Ovary (tissue), 9 donors: ENCODE data around the gene PROSER3. TPM values are rescaled to one million over a fixed set of nuclear protein-coding genes. Genes with fewer than 3 reads are reported as not detected.
A peak's percentile ranks its signal among the peaks of the same experiment; 100 is the strongest.

Experiments used
- DNase-seq, 5 donors: peaks; one replicate each; pipeline ENCODE4 v3.0.0-alpha.2; 2019 to 2020
- H3K27ac ChIP-seq, 2 donors: fragments of 200-600 bp; one replicate each; pipeline versions ENCODE4 v1.5.1 to v1.8.0; 2019 to 2022
- H3K27me3 ChIP-seq: fragments of 200-600 bp; one replicate; pipeline ENCODE4 v1.8.0; 2022
- H3K36me3 ChIP-seq: fragments of 200-600 bp; sonication (generic); one replicate; pipeline ENCODE4 v1.5.1; 2019
- H3K4me1 ChIP-seq: one replicate; pipeline ENCODE4 v1.8.1; 2013; ENCODE audit warnings: mild to moderate bottlenecking, moderate library complexity; ENCODE audit not compliant: insufficient read depth
- H3K4me3 ChIP-seq: fragments of 200-600 bp; sonication (generic); one replicate; pipeline ENCODE4 v1.5.1; 2017
- H3K9me3 ChIP-seq, 2 donors: fragments of 200-600 bp in 1 of 2; sonication (generic) in 1 of 2; one replicate each; pipeline versions ENCODE4 v1.5.1 to v1.8.1; 2013 to 2019; ENCODE audit warnings: mild to moderate bottlenecking in 1 of 2, moderate library complexity in 1 of 2
- EP300 ChIP-seq: sonication (generic); formaldehyde crosslinking; IDR thresholded peaks from one replicate; pipeline ENCODE4 v1.6.1; 2017; ENCODE audit warnings: antibody characterized with exemption
- POLR2A ChIP-seq: fragments of 450-650 bp; IDR thresholded peaks from one replicate; pipeline ENCODE4 v1.6.1; 2017; ENCODE audit warnings: antibody characterized with exemption, mild to moderate bottlenecking, moderate library complexity
- WGBS, 3 donors: extraction: QIAGEN DNeasy Blood & Tissue Kit in 1 of 3; methylation state at CpG; one replicate each; pipeline versions ENCODE4 v1.1.5 to v1.1.7; 2013 to 2017; 5-methylcytosine and 5-hydroxymethylcytosine counted together
- intact Hi-C, 4 donors: fragments of 100-400 bp; cut with DNase I; formaldehyde crosslinking; loops; one replicate each; pipeline versions ENCODE4 v1.11.0 to v1.15.1; 2022 to 2023
- polyA plus RNA-seq, 2 donors: library from polyadenylated mRNA; stranded (reverse); fragments of 200-250 nt in 1 of 2; fragments of 350-450 nt in 1 of 2; fragmentation: Illumina TruSeq in 1 of 2; extraction: RNeasy Lipid Tissue Mini Kit (QIAGEN cat#74804) in 1 of 2; gene quantifications; one replicate each; pipeline ENCODE4 v1.2.3, GENCODE V29; 2013 to 2014
- total RNA-seq, 7 donors: library from RNA; depleted of rRNA in 2 of 7; stranded (reverse); fragments of >200 nt in 2 of 7; fragmentation: NEBNext Ultra II Directional in 3 of 7; extraction: Animal tissue kit (Norgen Biotek cat#: 25700) in 3 of 7; gene quantifications; one replicate each; pipeline versions ENCODE4 v1.1.0 to v1.2.4, GENCODE V29; 2016 to 2023
- TF ChIP-seq, protein P1 (sequence below), 3 donors: fragments of 450-650 bp in 2 of 3; fragments of 200-600 bp in 1 of 3; IDR thresholded peaks; one replicate each; pipeline versions ENCODE4 v1.5.1 to v1.8.0; 2016 to 2022; ENCODE audit warnings: antibody characterized with exemption in 3 of 3, mild to moderate bottlenecking in 1 of 3
- donor health status: DM: no; HTN: no; CAD: no; lungs with moderate emphysema.
- donor health status: DM: no; HTN: no; CAD: no.
- donor health status: Bipolar disorder and iron deficiency.
- donor health status: DM: yes; HTN: yes; CAD: no.
- donor health status: DM: no; HTN: no; CAD: no.
- donor health status: DM: yes; HTN: yes; CAD: no.

The PROSER3 gene
- total and polyA plus RNA-seq, 9 donors = 3.3 to 59.0 (median 24.4) TPM

DNA sequence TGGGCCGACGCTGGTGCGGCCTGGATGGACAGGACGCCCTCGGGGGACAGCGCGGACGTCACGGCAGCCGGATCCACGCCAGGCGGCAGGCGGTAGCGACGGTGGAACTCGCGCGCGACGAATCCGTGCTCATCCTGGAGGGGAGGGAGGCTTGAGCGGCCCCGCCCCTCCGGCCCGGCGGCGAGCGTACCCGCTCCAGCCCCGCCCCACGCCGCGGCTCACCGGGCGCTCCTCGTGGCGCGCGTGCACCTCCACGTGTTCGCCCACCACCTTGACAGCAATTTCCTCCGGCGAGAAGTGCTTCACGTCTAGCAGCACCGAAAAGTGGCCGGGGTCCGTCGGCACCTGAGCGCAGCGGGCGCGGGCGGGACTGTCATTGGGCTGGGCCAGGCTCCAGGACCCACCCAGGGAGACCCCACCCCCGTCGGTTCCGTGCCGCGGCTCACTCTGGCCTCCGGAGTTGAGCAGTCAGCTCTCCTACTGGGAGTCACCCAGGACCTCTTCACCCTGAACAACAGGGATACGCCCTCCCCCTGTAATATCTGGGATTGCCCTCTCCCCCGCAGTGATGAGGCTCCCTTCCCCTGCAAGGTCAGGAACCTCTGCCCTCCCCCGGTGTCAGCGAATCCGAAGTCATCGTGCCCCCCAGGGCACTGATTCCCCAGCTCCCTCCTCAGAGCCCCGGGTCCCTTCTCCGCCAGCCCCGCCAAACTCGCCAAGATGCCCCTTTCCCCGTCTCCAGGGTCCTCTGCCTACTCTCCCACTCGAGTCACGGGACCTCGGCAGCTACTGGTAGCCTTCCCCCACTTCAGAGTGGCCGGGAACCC, 2.2 kb upstream of the PROSER3 start:
- Histone ChIP-seq H3K27me3 (no peaks in the 10 kb centered on the region), H3K4me1 (peaks cover 12% of the 10 kb centered on the region), H3K4me3 (peak overlapping the region; percentile 37), H3K9me3 (no peaks in the 10 kb centered on the region), H3K36me3 (no peaks in the 10 kb centered on the region), H3K27ac (peak overlapping the region; percentile 90 to 97)
- 3 to 8% (median 5%) methylated on average over 43 to 74 of the region's 74 CpGs for WGBS, 3 donors
- peak; percentile 49 for TF ChIP-seq POLR2A
- TF ChIP-seq EP300 = peak; percentile 69
- TF ChIP-seq, protein P1, sequence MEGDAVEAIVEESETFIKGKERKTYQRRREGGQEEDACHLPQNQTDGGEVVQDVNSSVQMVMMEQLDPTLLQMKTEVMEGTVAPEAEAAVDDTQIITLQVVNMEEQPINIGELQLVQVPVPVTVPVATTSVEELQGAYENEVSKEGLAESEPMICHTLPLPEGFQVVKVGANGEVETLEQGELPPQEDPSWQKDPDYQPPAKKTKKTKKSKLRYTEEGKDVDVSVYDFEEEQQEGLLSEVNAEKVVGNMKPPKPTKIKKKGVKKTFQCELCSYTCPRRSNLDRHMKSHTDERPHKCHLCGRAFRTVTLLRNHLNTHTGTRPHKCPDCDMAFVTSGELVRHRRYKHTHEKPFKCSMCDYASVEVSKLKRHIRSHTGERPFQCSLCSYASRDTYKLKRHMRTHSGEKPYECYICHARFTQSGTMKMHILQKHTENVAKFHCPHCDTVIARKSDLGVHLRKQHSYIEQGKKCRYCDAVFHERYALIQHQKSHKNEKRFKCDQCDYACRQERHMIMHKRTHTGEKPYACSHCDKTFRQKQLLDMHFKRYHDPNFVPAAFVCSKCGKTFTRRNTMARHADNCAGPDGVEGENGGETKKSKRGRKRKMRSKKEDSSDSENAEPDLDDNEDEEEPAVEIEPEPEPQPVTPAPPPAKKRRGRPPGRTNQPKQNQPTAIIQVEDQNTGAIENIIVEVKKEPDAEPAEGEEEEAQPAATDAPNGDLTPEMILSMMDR (IDR thresholded peaks at IDR 0.05) = no peak
- DNase-seq = peak; percentile 95 to 96 (median 95)
- intact Hi-C loops = loop anchor here in 1 of 4 donors (2.0 kb wide), 1 partner anchor 39 kb away; no protein-coding TSS in a partner anchor

DNA sequence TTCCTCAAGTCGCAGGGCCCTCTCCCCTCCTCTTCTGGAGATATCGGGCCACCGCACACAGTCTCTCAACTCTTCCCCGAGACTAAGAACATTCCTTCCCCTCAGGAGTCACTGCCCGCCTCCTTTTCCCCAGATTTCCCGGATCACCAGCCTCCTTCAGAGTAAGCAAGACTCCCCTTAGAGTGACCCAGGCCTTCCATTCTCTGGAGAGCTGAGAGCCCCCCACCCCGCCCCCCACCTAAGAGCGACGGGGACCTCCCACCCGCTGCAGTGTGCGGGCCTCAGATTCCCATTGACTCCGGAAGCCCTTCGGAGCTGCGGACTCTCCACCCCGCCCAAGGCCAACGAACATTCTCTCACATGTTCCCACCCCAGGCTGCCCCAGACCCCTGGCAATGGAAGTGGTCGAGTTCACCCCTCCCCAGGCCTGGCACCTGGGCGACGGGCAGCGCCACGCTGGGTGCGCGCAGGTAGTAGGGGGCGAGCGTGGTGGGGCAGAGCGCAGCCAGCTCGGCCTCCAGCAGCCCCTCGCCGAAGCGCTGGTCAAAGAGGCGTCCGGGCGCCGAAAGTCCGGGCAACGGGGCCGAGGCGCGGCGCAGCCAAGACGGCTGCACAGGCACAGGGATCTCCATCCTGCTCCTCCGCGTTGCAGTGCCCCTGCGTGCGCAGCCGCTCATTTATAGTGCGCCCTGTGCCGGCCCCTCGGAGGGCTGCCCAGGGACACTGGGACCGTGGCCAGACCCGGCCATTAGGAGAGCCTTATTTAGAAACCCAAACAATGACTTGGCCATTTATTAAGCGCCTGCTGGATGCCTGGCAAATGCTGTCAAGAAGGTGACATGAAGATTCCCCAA, 1.4 kb upstream of the PROSER3 start, which contains the start of gene HSPB6:
HSPB6 (minus strand) TSS at position 653 of the 854 bp plus-strand sequence; CDS start at position 632, 21 bp downstream.
- Histone ChIP-seq H3K27me3 (no peaks in the 10 kb centered on the region), H3K27ac (peak within 1 kb of the TSS; percentile 93 to 97), H3K36me3 (no peaks in the 10 kb centered on the region), H3K4me3 (peak within 1 kb of the TSS; percentile 37), H3K4me1 (peaks cover 12% of the 10 kb centered on the region), H3K9me3 (no peaks in the 10 kb centered on the region)
- intact Hi-C loops = loop anchor here in 1 of 4 donors (2.0 kb wide), 1 partner anchor 40 kb away; no protein-coding TSS in a partner anchor
- WGBS, 3 donors = 1 to 3% (median 2%) methylated on average over 37 to 52 of the region's 52 CpGs
- DNase-seq = peak; percentile 88 to 92 (median 89)
- TF ChIP-seq, protein P1 (IDR thresholded peaks at IDR 0.05) = peak in 1 of 3 donors; percentile 5
- no peak for TF ChIP-seq EP300
- TF ChIP-seq POLR2A = peak; percentile 89

DNA sequence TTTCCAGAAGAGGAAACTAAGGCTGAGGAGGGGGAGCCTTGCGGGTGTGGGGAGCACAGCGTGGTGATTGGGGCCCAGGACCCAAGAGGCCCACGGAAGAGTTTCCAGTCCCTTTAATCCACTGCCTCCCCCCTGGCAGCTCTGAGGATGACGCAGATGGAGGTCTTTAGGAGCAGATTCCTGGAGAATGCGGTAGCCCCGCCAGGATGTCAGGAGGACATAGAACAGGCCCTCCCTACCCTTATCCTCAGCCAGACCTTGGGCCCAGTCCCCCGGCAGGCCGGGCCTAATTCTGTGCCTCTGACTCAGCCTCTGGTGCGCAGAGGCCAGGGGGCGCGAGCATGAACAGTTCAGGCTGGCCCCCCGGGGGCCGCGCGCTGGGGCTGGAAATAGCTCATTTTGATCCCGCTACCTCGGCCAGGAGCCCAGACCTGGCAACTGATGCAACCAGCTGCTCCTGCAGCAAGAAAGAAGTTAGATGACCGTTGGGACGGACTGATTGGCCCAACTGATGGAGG, 686 bp upstream of the PROSER3 start:
- DNase-seq = peak; percentile 94 to 99 (median 98)
- H3K27me3 ChIP-seq = no peaks in the 10 kb centered on the region
- no peaks in the 10 kb centered on the region for H3K36me3 ChIP-seq
- peaks cover 12% of the 10 kb centered on the region for H3K4me1 ChIP-seq
- intact Hi-C loops = loop anchor here in 1 of 4 donors (2.0 kb wide), 1 partner anchor 40 kb away; no protein-coding TSS in a partner anchor
- H3K9me3 ChIP-seq = no peaks in the 10 kb centered on the region
- WGBS, 3 donors = 2% methylated on average over 13 to 19 of the region's 19 CpGs
- peak overlapping the region; percentile 93 to 97 for H3K27ac ChIP-seq
- peak overlapping the region; percentile 37 for H3K4me3 ChIP-seq
- TF ChIP-seq POLR2A (no peak), EP300 (peak; percentile 92)
- TF ChIP-seq, protein P1 (IDR thresholded peaks at IDR 0.05) = no peak

DNA sequence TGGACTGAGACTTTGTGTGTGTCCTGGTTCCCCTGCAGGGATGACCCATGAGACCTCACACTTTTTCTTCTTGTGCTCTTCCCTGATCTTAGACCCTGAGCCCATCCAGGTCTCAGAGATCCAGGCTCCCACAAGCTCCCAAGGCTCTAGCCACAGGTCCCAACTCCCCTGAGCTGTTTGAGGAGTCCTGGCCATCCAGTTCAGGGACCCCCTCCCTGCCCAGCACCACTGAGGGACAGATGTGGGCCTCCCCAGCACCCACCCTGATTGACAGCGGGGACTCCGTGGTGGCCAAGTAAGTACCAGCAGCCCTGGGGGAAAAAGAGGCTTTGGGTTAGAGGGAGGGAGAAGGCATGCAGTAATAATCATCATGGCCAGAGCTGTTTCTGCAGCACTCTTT, 1.7 kb downstream of the PROSER3 start:
- Histone ChIP-seq H3K27me3 (no peaks in the 10 kb centered on the region), H3K27ac (no peak overlapping the region), H3K9me3 (no peaks in the 10 kb centered on the region), H3K4me1 (peaks cover 12% of the 10 kb centered on the region), H3K36me3 (no peaks in the 10 kb centered on the region), H3K4me3 (no peak overlapping the region)
- TF ChIP-seq POLR2A (no peak), EP300 (no peak)
- TF ChIP-seq, protein P1 (IDR thresholded peaks at IDR 0.05) = no peak
- 91 to 100% (median 94%) methylated on average over 2 of the region's 2 CpGs for WGBS, 3 donors
- DNase-seq = peak in 1 of 5 donors; percentile 36
- intact Hi-C loops = no loop called here
